ENCODE results near the gene CASP5. TPM values are rescaled to one million over a fixed set of nuclear protein-coding genes. Genes with fewer than 3 reads are reported as not detected.

The CASP5 gene
- total and polyA plus RNA-seq, 2 of the 4 experiments (the other 2 are of a cell fraction) = not detected

DNA sequence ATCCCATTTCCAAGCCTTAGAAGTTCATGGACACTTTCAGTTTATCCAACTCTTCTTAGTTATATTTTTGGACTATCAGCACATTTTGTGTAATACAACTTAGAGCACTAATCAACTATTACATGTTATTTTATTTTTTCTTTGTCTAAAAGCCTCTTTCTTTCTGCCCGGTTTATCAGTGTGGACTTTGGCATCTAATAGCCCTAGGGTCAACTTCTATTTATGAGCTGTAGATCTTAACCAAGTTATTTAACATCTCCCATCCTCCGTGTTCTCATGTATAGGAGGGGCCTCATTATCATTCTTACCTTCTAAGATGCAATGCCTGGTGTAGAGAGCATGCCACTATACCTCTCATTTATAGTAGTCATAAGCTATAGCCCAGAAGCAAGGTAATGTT, 17.7 kb upstream of the CASP5 start:
- intact Hi-C loops (cut with micrococcal nuclease) = no loop called here
- H3K79me1 ChIP-seq (ENCODE audit: low read depth in 1 of 2, low read length in 2 of 2) = peaks cover 0 to 30% of the 10 kb centered on the region in 2 experiments; a peak in 2 of 4 replicates
- H2BK20ac ChIP-seq (ENCODE audit: low read depth, low read length) = no peak overlapping the region
- peaks cover 6% of the 10 kb centered on the region for H3K36me3 ChIP-seq (ENCODE audit: control insufficient read depth, insufficient read depth, low read length)
- H3K9ac ChIP-seq (ENCODE audit: low read depth, low read length) = no peak overlapping the region
- ChIA-PET CTCF (no interaction called here), POLR2A (ENCODE audit: unreplicated experiment) (no interaction called here)
- in situ Hi-C loops (cut with MboI; ENCODE audit: low sequenced_read_pairs) = no loop called here
- no peak for TF ChIP-seq SMC3 (IDR thresholded peaks at IDR 0.05; ENCODE audit: low read depth, low read length)
- no peak overlapping the region for H3K14ac ChIP-seq (replicated peaks; ENCODE audit: low read depth, low read length)
- H2AK9ac ChIP-seq (replicated peaks; ENCODE audit: low read depth, low read length, poor library complexity) = no peak overlapping the region
- no peak overlapping the region for H4K5ac ChIP-seq (ENCODE audit: low read depth, low read length)
- no peak overlapping the region for H3K4me2 ChIP-seq (ENCODE audit: low read depth, low read length)
- no TSS peak for BruUV-seq (replicated peaks)
- H3K9me3 ChIP-seq (ENCODE audit: control insufficient read depth, insufficient read depth, low read length) = no peaks in the 10 kb centered on the region
- no peak overlapping the region for H2BK15ac ChIP-seq (ENCODE audit: low read depth, low read length)
- no peak overlapping the region for H2BK120ac ChIP-seq (ENCODE audit: low read depth, low read length)
- 0 out of 2 replicates have a peak, but pooled peaks cover 4% of the 10 kb centered on the region for H3K9me1 ChIP-seq (ENCODE audit: insufficient read depth, low read length)
- H3K4me1 ChIP-seq (ENCODE audit: control insufficient read depth, insufficient read depth, low read length) = peaks cover 7% of the 10 kb centered on the region
- no peaks in the 10 kb centered on the region for H4K20me1 ChIP-seq (ENCODE audit: insufficient read depth, low read length)
- H3K56ac ChIP-seq (ENCODE audit: extremely low read depth, insufficient read depth, low read length) = no peak overlapping the region
- no peak for DNase-seq
- H3K4me3 ChIP-seq (ENCODE audit: insufficient read depth, low read depth, low read length) = no peak overlapping the region
- no peak overlapping the region for H2AFZ ChIP-seq (replicated peaks; ENCODE audit: low read length, poor library complexity)
- no peak for ATAC-seq (ENCODE audit: low read depth)
- no peak overlapping the region for H2BK5ac ChIP-seq (ENCODE audit: low read depth, low read length, poor library complexity, severe bottlenecking)
- no peak overlapping the region for H3K23ac ChIP-seq (ENCODE audit: low read depth, low read length)
- no peak overlapping the region for H3K18ac ChIP-seq (ENCODE audit: low read depth, low read length)
- no CpG with 5 or more reads among the region's 2 CpGs for WGBS, 2 experiments (ENCODE audit: extremely low coverage in 2 of 2, insufficient read length in 1 of 2)
- H2AK5ac ChIP-seq (ENCODE audit: low read depth, low read length) = no peak overlapping the region
- no peak overlapping the region for H4K91ac ChIP-seq (ENCODE audit: insufficient read depth, low read depth, low read length)
- dilution Hi-C loops (cut with HindIII; ENCODE audit: low sequenced_read_pairs, unreplicated experiment) = no loop called here
- H4K8ac ChIP-seq (ENCODE audit: low read depth in 2 of 2, low read length in 2 of 2) = no peak overlapping the region
- H3K4ac ChIP-seq (ENCODE audit: low read depth, low read length) = no peak overlapping the region
- H3K27ac ChIP-seq (ENCODE audit: insufficient read depth, low read length) = no peak overlapping the region
- H3K27me3 ChIP-seq (ENCODE audit: control insufficient read depth, insufficient read depth, low read length) = no peaks in the 10 kb centered on the region

Measured in IMR-90 (cell line).